ENCODE data around the gene CLNK. TPM values are rescaled to one million over a fixed set of nuclear protein-coding genes. Genes with fewer than 3 reads are reported as not detected.

The CLNK gene
- total RNA-seq, 1 experiment from 2014 or later = not detected

DNA sequence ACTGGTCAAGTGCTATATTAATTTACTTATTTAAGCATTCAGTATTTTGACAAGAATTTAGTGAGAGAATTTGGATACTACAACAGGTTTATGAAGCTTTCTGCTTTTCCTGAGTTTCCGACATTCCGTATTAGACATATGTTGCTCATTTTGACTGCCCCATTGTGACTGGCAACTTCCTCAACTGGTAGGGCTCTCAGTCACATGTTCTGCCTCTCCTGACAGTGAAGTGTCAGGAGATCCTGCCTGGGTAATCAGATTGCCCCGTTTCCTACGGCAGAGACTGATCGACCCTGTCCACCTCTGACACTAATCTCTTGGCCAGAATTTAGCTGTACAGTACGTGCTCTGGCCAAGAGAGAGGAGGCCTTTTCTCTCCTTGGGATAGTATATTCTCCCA is 49.5 kb downstream of the CLNK start:
- BruUV-seq (replicated peaks) = no TSS peak
- RAD21 ChIA-PET (ENCODE audit: low non-redundant PET in 1 of 2, low total read pairs in 2 of 2, uncharacterized antibody in 2 of 2, unreplicated experiment in 2 of 2) = no interaction called here

More for the DNA sequence above, 49.5 kb downstream of the CLNK start:
- ATAC-seq = no peak
- H3K36me3 ChIP-seq (ENCODE audit: control insufficient read depth in 1 of 2, insufficient read depth in 2 of 2, low read length in 2 of 2) = no peaks in the 10 kb centered on the region
- no peaks in the 10 kb centered on the region for H3K9me3 ChIP-seq (ENCODE audit: control insufficient read depth in 1 of 2, insufficient read depth in 1 of 2, low read depth in 1 of 2, low read length in 2 of 2)
- TF ChIP-seq SRF (IDR thresholded peaks at IDR 0.05; ENCODE audit: low read depth) (no peak), TCF7L2 (IDR thresholded peaks at IDR 0.05; ENCODE audit: borderline replicate concordance, extremely low read depth, insufficient read depth, insufficient read length) (no peak), ZFX (IDR thresholded peaks at IDR 0.05) (no peak), EGR1 (IDR thresholded peaks at IDR 0.05; ENCODE audit: low read depth) (no peak), REST (IDR thresholded peaks at IDR 0.05; ENCODE audit: low read depth) (no peak), POLR2AphosphoS5 (IDR thresholded peaks at IDR 0.05; ENCODE audit: low read depth, low read length) (no peak), FOSL1 (IDR thresholded peaks at IDR 0.05; ENCODE audit: low read depth) (no peak), CEBPB (IDR thresholded peaks at IDR 0.05; ENCODE audit: low read depth) (no peak), CBX3 (IDR thresholded peaks at IDR 0.05; ENCODE audit: low read depth) (no peak), SP1 (IDR thresholded peaks at IDR 0.05; ENCODE audit: low read depth) (no peak), ZBTB33 (IDR thresholded peaks at IDR 0.05; ENCODE audit: extremely low read depth, insufficient replicate concordance, low read length) (no peak)
- TF ChIP-seq, protein P1, sequence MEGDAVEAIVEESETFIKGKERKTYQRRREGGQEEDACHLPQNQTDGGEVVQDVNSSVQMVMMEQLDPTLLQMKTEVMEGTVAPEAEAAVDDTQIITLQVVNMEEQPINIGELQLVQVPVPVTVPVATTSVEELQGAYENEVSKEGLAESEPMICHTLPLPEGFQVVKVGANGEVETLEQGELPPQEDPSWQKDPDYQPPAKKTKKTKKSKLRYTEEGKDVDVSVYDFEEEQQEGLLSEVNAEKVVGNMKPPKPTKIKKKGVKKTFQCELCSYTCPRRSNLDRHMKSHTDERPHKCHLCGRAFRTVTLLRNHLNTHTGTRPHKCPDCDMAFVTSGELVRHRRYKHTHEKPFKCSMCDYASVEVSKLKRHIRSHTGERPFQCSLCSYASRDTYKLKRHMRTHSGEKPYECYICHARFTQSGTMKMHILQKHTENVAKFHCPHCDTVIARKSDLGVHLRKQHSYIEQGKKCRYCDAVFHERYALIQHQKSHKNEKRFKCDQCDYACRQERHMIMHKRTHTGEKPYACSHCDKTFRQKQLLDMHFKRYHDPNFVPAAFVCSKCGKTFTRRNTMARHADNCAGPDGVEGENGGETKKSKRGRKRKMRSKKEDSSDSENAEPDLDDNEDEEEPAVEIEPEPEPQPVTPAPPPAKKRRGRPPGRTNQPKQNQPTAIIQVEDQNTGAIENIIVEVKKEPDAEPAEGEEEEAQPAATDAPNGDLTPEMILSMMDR (IDR thresholded peaks at IDR 0.05 in 2 of 3, conservative IDR thresholded peaks at IDR 0.05 in 1 of 3; ENCODE audit: borderline replicate concordance in 1 of 3, insufficient read depth in 1 of 3, low read depth in 2 of 3, low read length in 2 of 3) = no peak
- TF ChIP-seq, protein P2, sequence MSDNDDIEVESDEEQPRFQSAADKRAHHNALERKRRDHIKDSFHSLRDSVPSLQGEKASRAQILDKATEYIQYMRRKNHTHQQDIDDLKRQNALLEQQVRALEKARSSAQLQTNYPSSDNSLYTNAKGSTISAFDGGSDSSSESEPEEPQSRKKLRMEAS (IDR thresholded peaks at IDR 0.05) = no peak
- TF ChIP-seq, protein P3, sequence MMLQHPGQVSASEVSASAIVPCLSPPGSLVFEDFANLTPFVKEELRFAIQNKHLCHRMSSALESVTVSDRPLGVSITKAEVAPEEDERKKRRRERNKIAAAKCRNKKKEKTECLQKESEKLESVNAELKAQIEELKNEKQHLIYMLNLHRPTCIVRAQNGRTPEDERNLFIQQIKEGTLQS (IDR thresholded peaks at IDR 0.05) = no peak
- no peak overlapping the region for H3K27ac ChIP-seq (ENCODE audit: low read depth, low read length)
- intact Hi-C loops (cut with micrococcal nuclease) = no loop called here
- H3K27me3 ChIP-seq (ENCODE audit: insufficient read depth, low read length) = no peaks in the 10 kb centered on the region; the same call in 1 of the 2 replicates
- ChIA-PET CTCF (no interaction called here), POLR2A (no interaction called here)
- no peaks in the 10 kb centered on the region for H4K20me1 ChIP-seq (ENCODE audit: insufficient read depth)
- no peak overlapping the region for H3K9ac ChIP-seq (ENCODE audit: low read length)
- H3K79me2 ChIP-seq (ENCODE audit: insufficient read depth, low read length) = no peaks in the 10 kb centered on the region
- H3K9me2 ChIP-seq (ENCODE audit: insufficient read depth) = no peaks in the 10 kb centered on the region
- H2AFZ ChIP-seq (ENCODE audit: low read depth, low read length, poor library complexity, severe bottlenecking) = no peak overlapping the region
- H3K4me3 ChIP-seq (replicated peaks in 1 of 2; ENCODE audit: low read depth in 1 of 2, low read length in 2 of 2) = no peak overlapping the region
- no peak for DNase-seq (ENCODE audit: low read depth, low spot score)
- H3K4me1 ChIP-seq (ENCODE audit: control insufficient read depth in 1 of 2, insufficient read depth in 2 of 2, low read length in 2 of 2) = no peaks in the 10 kb centered on the region
- no peak overlapping the region for H3K4me2 ChIP-seq (ENCODE audit: low read length)

Data from HCT116 (cell line).